ENCODE results near the gene NAT9.

NAT9 gene

GRCh38 chr17:74824961-74825627, 48.9 kb upstream of the NAT9 start:
- peaks cover 0 to 42% of the 10 kb centered on the region in 2 experiments; a peak in 1 of 3 replicates for H3K36me3 ChIP-seq (ENCODE audit: control insufficient read depth in 2 of 2, insufficient read depth in 1 of 2, low read length in 2 of 2)
- TF ChIP-seq ZNF768 (tag by site-specific recombination; IDR thresholded peaks at IDR 0.05) (no peak), ZNF544 (tag by site-specific recombination; IDR thresholded peaks at IDR 0.05) (no peak), ZNF175 (tag by site-specific recombination; IDR thresholded peaks at IDR 0.05) (no peak), ZBTB49 (tag by site-specific recombination; IDR thresholded peaks at IDR 0.05; ENCODE audit: low read depth) (no peak), ZSCAN4 (tag by site-specific recombination; IDR thresholded peaks at IDR 0.05) (no peak), ZNF292 (tag by site-specific recombination; IDR thresholded peaks at IDR 0.05; ENCODE audit: borderline replicate concordance, low read depth) (no peak), ZNF510 (tag by site-specific recombination; IDR thresholded peaks at IDR 0.05; ENCODE audit: insufficient replicate concordance) (no peak), ZNF514 (tag by site-specific recombination; IDR thresholded peaks at IDR 0.05) (no peak), ZBTB26 (tag by site-specific recombination; optimal IDR thresholded peaks at IDR 0.05) (no peak), ZNF529 (tag by site-specific recombination; IDR thresholded peaks at IDR 0.05; ENCODE audit: insufficient replicate concordance) (no peak), ZNF664 (tag by site-specific recombination; IDR thresholded peaks at IDR 0.05) (no peak), FEZF1 (tag by site-specific recombination; IDR thresholded peaks at IDR 0.05) (no peak), ZBTB21 (tag by site-specific recombination; IDR thresholded peaks at IDR 0.05) (no peak), BCL11B (tag by site-specific recombination; IDR thresholded peaks at IDR 0.05; ENCODE audit: low read depth) (no peak), PATZ1 (tag by site-specific recombination; IDR thresholded peaks at IDR 0.05) (no peak), ZFP37 (tag by site-specific recombination; IDR thresholded peaks at IDR 0.05) (no peak)
- no peak overlapping the region for H3K4me3 ChIP-seq (ENCODE audit: low read depth, low read length)
- H3K9me3 ChIP-seq (ENCODE audit: control insufficient read depth, insufficient read depth, low read depth, low read length): no peaks in the 10 kb centered on the region
- H3K4me1 ChIP-seq (ENCODE audit: control insufficient read depth, insufficient read depth, low read length): no peaks in the 10 kb centered on the region
- POLR2A ChIA-PET: interaction anchor here (1.6 kb wide), 1 partner anchor 14 kb away, joined by 3 read pairs; no protein-coding TSS in a partner anchor
- H3K27ac ChIP-seq (ENCODE audit: extremely low read depth, low read depth, low read length): no peak overlapping the region
- CTCF ChIA-PET: interaction anchor here (2.0 kb wide), 1 partner anchor 34 kb away, joined by 11 read pairs; no protein-coding TSS in a partner anchor

GRCh38 chr17:74822939-74823367, 46.8 kb upstream of the NAT9 start:
- ChIA-PET CTCF (interaction anchor here (0.6 kb wide), 1 partner anchor 211 kb away, joined by 5 read pairs; no protein-coding TSS in a partner anchor), POLR2A (no interaction called here)
- Histone ChIP-seq H3K9me3 (ENCODE audit: control insufficient read depth, insufficient read depth, low read depth, low read length) (no peaks in the 10 kb centered on the region), H3K4me1 (ENCODE audit: control insufficient read depth, insufficient read depth, low read length) (no peaks in the 10 kb centered on the region), H3K27ac (ENCODE audit: extremely low read depth, low read depth, low read length) (no peak overlapping the region), H3K4me3 (ENCODE audit: low read depth, low read length) (no peak overlapping the region), H3K36me3 (ENCODE audit: control insufficient read depth in 2 of 2, insufficient read depth in 1 of 2, low read length in 2 of 2) (peaks cover 0 to 49% of the 10 kb centered on the region in 2 experiments; a peak in 1 of 3 replicates)
- TF ChIP-seq ZNF19 (tag by site-specific recombination; IDR thresholded peaks at IDR 0.05; ENCODE audit: low read depth) (no peak), ZNF677 (tag by site-specific recombination; IDR thresholded peaks at IDR 0.05) (no peak), ZNF394 (tag by site-specific recombination; IDR thresholded peaks at IDR 0.05; ENCODE audit: borderline replicate concordance) (no peak), ZNF18 (tag by site-specific recombination; IDR thresholded peaks at IDR 0.05) (no peak), OVOL3 (tag by site-specific recombination; IDR thresholded peaks at IDR 0.05) (no peak), ZNF148 (tag by site-specific recombination; IDR thresholded peaks at IDR 0.05; ENCODE audit: borderline replicate concordance) (no peak), ZBTB7A (tag by site-specific recombination; IDR thresholded peaks at IDR 0.05; ENCODE audit: low read depth) (no peak)
